GM12875 (cell line): ENCODE results near the gene PARD3.

Experiments
- H3K4me3 ChIP-seq: one replicate; pipeline ENCODE4 v1.5.1; 2011; ENCODE audit warnings: low read depth, low read length, control low read depth
- TF ChIP-seq, protein P1 (sequence below): IDR thresholded peaks from 2 replicates; pipeline ENCODE4 v1.5.1; 2011; ENCODE audit warnings: low read depth, mild to moderate bottlenecking, control low read depth, inconsistent platforms, low read length, moderate library complexity, borderline replicate concordance; ENCODE audit not compliant: insufficient read depth

Gene PARD3

DNA sequence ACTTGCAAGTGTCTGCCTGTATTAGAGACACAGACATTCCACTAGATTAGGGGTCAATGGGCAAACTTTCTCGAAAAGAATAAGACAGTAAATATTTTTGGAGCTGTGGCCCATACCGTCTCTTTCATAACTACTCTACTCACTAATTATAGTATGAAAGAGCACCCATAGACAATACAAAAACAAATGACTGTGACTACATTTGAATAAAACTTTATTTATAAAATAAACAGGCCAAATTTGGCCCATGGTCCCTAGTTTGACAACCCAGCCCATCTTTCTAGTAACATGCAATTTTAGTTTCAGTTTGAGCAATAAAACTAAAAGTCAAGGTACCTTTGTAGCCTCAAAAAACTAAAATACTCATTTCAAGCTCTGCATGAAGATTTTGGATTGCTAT lies 294.6 kb downstream of the PARD3 start:
- TF ChIP-seq, protein P1, sequence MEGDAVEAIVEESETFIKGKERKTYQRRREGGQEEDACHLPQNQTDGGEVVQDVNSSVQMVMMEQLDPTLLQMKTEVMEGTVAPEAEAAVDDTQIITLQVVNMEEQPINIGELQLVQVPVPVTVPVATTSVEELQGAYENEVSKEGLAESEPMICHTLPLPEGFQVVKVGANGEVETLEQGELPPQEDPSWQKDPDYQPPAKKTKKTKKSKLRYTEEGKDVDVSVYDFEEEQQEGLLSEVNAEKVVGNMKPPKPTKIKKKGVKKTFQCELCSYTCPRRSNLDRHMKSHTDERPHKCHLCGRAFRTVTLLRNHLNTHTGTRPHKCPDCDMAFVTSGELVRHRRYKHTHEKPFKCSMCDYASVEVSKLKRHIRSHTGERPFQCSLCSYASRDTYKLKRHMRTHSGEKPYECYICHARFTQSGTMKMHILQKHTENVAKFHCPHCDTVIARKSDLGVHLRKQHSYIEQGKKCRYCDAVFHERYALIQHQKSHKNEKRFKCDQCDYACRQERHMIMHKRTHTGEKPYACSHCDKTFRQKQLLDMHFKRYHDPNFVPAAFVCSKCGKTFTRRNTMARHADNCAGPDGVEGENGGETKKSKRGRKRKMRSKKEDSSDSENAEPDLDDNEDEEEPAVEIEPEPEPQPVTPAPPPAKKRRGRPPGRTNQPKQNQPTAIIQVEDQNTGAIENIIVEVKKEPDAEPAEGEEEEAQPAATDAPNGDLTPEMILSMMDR: no peak
- no peak overlapping the region for H3K4me3 ChIP-seq

DNA sequence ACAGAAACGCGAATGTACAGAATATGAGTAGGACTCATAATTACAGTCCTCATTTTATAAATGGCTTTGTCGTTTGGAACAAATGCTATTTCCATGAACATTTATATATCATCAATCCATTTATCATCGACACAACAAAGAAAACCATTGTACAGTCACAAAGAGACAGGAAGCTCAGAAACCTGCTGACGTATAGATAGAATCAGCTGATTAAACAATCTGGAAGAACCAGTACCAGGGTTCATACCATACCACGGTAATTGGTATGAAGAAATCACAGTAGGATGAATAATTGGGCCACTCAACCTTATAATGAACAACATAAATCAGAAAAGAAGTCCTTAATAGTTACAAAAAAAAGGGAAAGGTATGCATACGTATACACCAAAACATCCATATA lies 295.0 kb downstream of the PARD3 start:
- H3K4me3 ChIP-seq: no peak overlapping the region
- TF ChIP-seq, protein P1: no peak

DNA sequence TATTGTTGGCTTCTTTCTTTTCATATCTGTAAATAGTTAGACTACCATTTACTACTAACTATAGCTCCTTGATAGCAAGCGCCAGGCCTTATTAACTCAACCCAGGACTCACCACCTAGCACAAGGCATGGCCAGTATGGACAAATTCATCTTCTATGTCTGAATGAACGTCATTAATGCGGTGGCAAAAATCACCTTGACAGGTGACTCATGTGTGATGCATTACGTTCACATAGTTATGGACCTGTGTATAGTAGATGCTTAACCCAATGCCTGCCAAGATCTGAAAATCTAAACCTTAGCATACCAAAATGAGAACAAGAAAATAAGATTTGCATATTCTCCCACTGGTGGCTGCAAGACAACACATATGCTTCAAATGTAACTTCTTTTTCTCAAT lies 300.8 kb downstream of the PARD3 start:
- no peak overlapping the region for H3K4me3 ChIP-seq
- TF ChIP-seq, protein P1: no peak

DNA sequence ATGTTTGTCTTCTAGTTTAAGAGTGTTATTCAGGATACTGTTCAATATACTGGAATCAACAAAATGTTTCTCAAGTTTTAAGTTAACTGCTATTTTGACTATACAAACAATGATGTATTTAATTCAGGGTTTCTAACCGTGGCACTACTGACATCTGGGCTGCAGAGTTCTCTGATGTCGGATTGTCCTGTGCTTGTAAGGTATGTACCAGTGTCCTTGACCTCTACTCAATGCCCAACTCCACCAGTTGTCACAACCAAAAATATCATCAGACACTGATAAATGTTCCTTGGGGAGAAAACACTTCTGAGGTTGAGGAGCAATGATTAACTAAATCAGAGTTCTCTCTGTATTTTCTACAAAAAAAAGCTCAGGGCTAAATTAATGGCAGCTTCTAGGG lies 301.5 kb downstream of the PARD3 start:
- H3K4me3 ChIP-seq: no peak overlapping the region
- TF ChIP-seq, protein P1: no peak

DNA sequence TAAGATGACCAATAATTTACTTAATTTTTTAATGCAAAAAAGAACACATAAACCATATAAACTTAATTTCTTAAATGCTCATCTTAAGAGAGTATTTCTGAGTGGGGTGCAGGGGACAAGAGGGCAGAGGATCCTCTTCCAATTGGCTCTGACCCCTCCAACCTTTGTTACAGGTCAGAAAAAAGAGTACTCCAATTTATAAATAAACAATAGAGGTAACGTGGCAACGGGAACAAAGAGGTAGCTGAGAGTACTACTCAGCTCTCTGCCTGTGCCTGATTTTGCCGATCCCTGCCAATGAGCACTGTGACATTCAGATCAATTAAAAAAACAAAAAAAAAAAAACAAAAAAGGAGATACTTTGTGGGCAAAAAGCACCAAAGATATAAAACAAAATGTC lies 307.9 kb downstream of the PARD3 start:
- TF ChIP-seq, protein P1: no peak
- H3K4me3 ChIP-seq: no peak overlapping the region

DNA sequence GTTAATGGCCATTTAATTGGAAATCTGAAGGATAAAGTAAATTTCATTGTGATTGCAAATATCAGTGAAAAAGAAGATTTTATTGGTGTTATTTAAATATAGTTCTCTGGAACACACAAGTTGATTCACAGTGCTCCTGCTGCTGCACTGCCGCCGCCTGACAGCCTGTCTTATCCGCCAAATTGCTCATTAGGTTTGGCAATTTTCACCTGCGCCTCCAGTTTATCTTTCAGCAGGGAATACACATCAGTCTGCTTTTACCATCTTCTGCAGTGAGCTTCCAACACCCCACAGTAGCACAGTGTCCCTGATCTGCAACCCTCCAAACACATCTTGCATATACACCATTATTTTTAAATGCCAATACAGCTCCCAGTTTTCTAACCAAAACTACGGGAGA lies 308.3 kb downstream of the PARD3 start:
- H3K4me3 ChIP-seq: no peak overlapping the region
- TF ChIP-seq, protein P1: no peak

DNA sequence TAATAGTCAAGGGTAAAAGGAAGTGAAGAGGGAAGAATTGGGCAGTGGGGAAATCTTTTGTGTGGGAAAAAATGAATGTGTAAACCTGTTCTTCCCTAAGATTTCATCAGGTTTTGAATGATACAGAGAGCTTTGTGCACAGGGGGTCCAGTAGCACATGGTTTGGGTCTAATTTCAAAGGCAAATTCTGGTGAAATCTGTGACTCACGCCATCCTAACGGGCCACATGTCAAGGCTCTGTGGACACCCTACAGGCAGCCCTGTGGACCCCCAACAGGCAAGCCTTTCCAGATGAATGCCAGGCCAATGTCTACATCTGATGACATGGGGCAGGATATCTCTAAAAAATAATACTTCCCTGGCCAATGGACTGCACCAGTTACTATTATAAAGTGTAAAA lies 309.8 kb downstream of the PARD3 start:
- H3K4me3 ChIP-seq: no peak overlapping the region
- TF ChIP-seq, protein P1: no peak
